ENCODE data around the gene CYP19A1. TPM values are rescaled to one million over a fixed set of nuclear protein-coding genes. Genes with fewer than 3 reads are reported as not detected.

The CYP19A1 gene
- total and polyA plus RNA-seq, 3 donors from 2014 or later, result 2.8 to 29.0 (median 3.3) TPM

GRCh38 chr15:51311510-51311909, 26.9 kb downstream of the CYP19A1 start:
- no peaks in the 10 kb centered on the region for H3K27me3 ChIP-seq
- H3K4me3 ChIP-seq, result no peak overlapping the region
- no peak overlapping the region for H3K27ac ChIP-seq
- 72 to 80% methylated on average over 2 of the region's 2 CpGs for WGBS, 2 donors
- H3K9me3 ChIP-seq, result no peaks in the 10 kb centered on the region
- H3K4me1 ChIP-seq, result peaks cover 5% of the 10 kb centered on the region
- intact Hi-C loops (cut with DNase I; ENCODE audit: low total_unique reads), result no loop called here
- TF ChIP-seq CTCF (IDR thresholded peaks at IDR 0.05), result no peak
- no peak for TF ChIP-seq POLR2A (IDR thresholded peaks at IDR 0.05)
- no peak for DNase-seq
- no peaks in the 10 kb centered on the region for H3K36me3 ChIP-seq (ENCODE audit: low read depth, missing control alignments)

- H3K27me3 ChIP-seq, result no peaks in the 10 kb centered on the region
- TF ChIP-seq CTCF (IDR thresholded peaks at IDR 0.05), result no peak
- no peak for TF ChIP-seq POLR2A (IDR thresholded peaks at IDR 0.05)
- no peaks in the 10 kb centered on the region for H3K9me3 ChIP-seq
- no peaks in the 10 kb centered on the region for H3K36me3 ChIP-seq (ENCODE audit: low read depth, missing control alignments)
- peaks cover 4% of the 10 kb centered on the region for H3K4me1 ChIP-seq
- WGBS, 2 donors, result 68 to 86% methylated on average over 2 of the region's 2 CpGs
- peak overlapping the region in 1 of 2 donors; percentile 22 for H3K27ac ChIP-seq
- no peak overlapping the region for H3K4me3 ChIP-seq
- no peak for DNase-seq
- intact Hi-C loops (cut with DNase I; ENCODE audit: low total_unique reads), result no loop called here
Observed at GRCh38 chr15:51310064-51310463, 28.3 kb downstream of the CYP19A1 start.

GRCh38 chr15:51307811-51308210, 30.6 kb downstream of the CYP19A1 start:
- no peak for TF ChIP-seq CTCF (IDR thresholded peaks at IDR 0.05)
- TF ChIP-seq POLR2A (IDR thresholded peaks at IDR 0.05), result no peak
- no peak overlapping the region for H3K27ac ChIP-seq
- no peaks in the 10 kb centered on the region for H3K27me3 ChIP-seq
- H3K4me1 ChIP-seq, result no peaks in the 10 kb centered on the region
- no peak overlapping the region for H3K4me3 ChIP-seq
- H3K36me3 ChIP-seq (ENCODE audit: low read depth, missing control alignments), result no peaks in the 10 kb centered on the region
- DNase-seq, result peak; percentile 34
- intact Hi-C loops (cut with DNase I; ENCODE audit: low total_unique reads), result no loop called here
- no peaks in the 10 kb centered on the region for H3K9me3 ChIP-seq
- 57 to 80% methylated on average over 3 of the region's 3 CpGs for WGBS, 2 donors

- intact Hi-C loops (cut with DNase I; ENCODE audit: low total_unique reads), result no loop called here
- H3K9me3 ChIP-seq, result no peaks in the 10 kb centered on the region
- no peak for DNase-seq
- no peaks in the 10 kb centered on the region for H3K4me1 ChIP-seq
- H3K27ac ChIP-seq, result no peak overlapping the region
- no peak overlapping the region for H3K4me3 ChIP-seq
- 92 to 97% methylated on average over 3 of the region's 3 CpGs for WGBS, 2 donors
- H3K27me3 ChIP-seq, result no peaks in the 10 kb centered on the region
- H3K36me3 ChIP-seq (ENCODE audit: low read depth, missing control alignments), result no peaks in the 10 kb centered on the region
- TF ChIP-seq POLR2A (IDR thresholded peaks at IDR 0.05), result no peak
- no peak for TF ChIP-seq CTCF (IDR thresholded peaks at IDR 0.05)
Observed at GRCh38 chr15:51307325-51307724, 31.1 kb downstream of the CYP19A1 start.

- intact Hi-C loops (cut with DNase I; ENCODE audit: low total_unique reads), result no loop called here
- TF ChIP-seq POLR2A (IDR thresholded peaks at IDR 0.05) (no peak), CTCF (IDR thresholded peaks at IDR 0.05) (no peak)
Observed at GRCh38 chr15:51303462-51303980, 34.9 kb downstream of the CYP19A1 start.

More at GRCh38 chr15:51303462-51303980, 34.9 kb downstream of the CYP19A1 start:
- no peak for DNase-seq
- Histone ChIP-seq H3K9me3 (no peaks in the 10 kb centered on the region), H3K4me3 (no peak overlapping the region), H3K36me3 (ENCODE audit: low read depth, missing control alignments) (no peaks in the 10 kb centered on the region), H3K27ac (no peak overlapping the region), H3K4me1 (peaks cover 5% of the 10 kb centered on the region), H3K27me3 (no peaks in the 10 kb centered on the region)
- 63 to 71% methylated on average over 2 of the region's 2 CpGs for WGBS, 2 donors
